HCT116 (cell line): ENCODE measurements around the gene SCAF4.

ENCODE experiments used
- CBX3 ChIP-seq: IDR thresholded peaks from 2 replicates; pipeline ENCODE4 v1.6.1; 2012; ENCODE audit warnings: low read depth
- CEBPB ChIP-seq: IDR thresholded peaks from 2 replicates; pipeline ENCODE4 v1.6.1; 2012; ENCODE audit warnings: low read depth
- EZH2 ChIP-seq: fragments of 200-600 bp; sonication (generic); IDR thresholded peaks from 2 replicates; pipeline ENCODE4 v1.6.1; 2017; ENCODE audit warnings: antibody characterized with exemption, mixed run types
- EZH2phosphoT487 ChIP-seq: fragments of 200-600 bp; IDR thresholded peaks from 2 replicates; pipeline ENCODE4 v1.6.1; 2018; ENCODE audit warnings: antibody characterized with exemption, borderline replicate concordance
- POLR2A ChIP-seq: IDR thresholded peaks from 2 replicates; pipeline ENCODE4 v1.7.0; 2011; ENCODE audit warnings: borderline replicate concordance; ENCODE audit not compliant: insufficient read depth, insufficient read length; ENCODE audit errors: extremely low read depth
- POLR2AphosphoS5 ChIP-seq: IDR thresholded peaks from 2 replicates; pipeline ENCODE4 v1.6.1; 2011; ENCODE audit warnings: mild to moderate bottlenecking, low read depth, low read length, moderate library complexity
- RAD21 ChIP-seq: IDR thresholded peaks from 2 replicates; pipeline ENCODE4 v1.6.1; 2012; ENCODE audit warnings: low read depth, mild to moderate bottlenecking
- SIN3A ChIP-seq: IDR thresholded peaks from 2 replicates; pipeline ENCODE4 v1.6.1; 2012; ENCODE audit warnings: low read depth
- SP1 ChIP-seq: IDR thresholded peaks from 2 replicates; pipeline ENCODE4 v1.6.1; 2012; ENCODE audit warnings: low read depth
- SRF ChIP-seq: IDR thresholded peaks from 2 replicates; pipeline ENCODE4 v1.6.1; 2012; ENCODE audit warnings: low read depth
- TCF7L2 ChIP-seq: IDR thresholded peaks from 2 replicates; pipeline ENCODE4 v1.7.0; 2011; ENCODE audit warnings: borderline replicate concordance, inconsistent platforms; ENCODE audit not compliant: insufficient read depth, insufficient read length; ENCODE audit errors: extremely low read depth
- ZNF274 ChIP-seq: fragments of 200-500 bp; sonication (Bioruptor generic); IDR thresholded peaks from 2 replicates; pipeline ENCODE4 v1.6.1; 2014; ENCODE audit warnings: mild to moderate bottlenecking, low read depth, low read length, inconsistent platforms
- TF ChIP-seq, protein P1 (sequence below), 3 experiments: fragments of 200-600 bp in 1 of 3; sonication (generic) in 1 of 3; IDR thresholded peaks in 2 of 3; conservative IDR thresholded peaks in 1 of 3; 2 replicates each; pipeline ENCODE4 v1.5.1; 2012 to 2017; ENCODE audit warnings: low read depth in 2 of 3, low read length in 2 of 3, antibody characterized with exemption in 1 of 3, borderline replicate concordance in 1 of 3, control low read depth in 1 of 3, mild to moderate bottlenecking in 1 of 3, mixed read lengths in 1 of 3, mixed run types in 1 of 3, moderate library complexity in 1 of 3; ENCODE audit not compliant: insufficient read depth in 1 of 3
- TF ChIP-seq, protein P2 (sequence below): IDR thresholded peaks from 2 replicates; pipeline ENCODE4 v1.6.1; 2012

DNA sequence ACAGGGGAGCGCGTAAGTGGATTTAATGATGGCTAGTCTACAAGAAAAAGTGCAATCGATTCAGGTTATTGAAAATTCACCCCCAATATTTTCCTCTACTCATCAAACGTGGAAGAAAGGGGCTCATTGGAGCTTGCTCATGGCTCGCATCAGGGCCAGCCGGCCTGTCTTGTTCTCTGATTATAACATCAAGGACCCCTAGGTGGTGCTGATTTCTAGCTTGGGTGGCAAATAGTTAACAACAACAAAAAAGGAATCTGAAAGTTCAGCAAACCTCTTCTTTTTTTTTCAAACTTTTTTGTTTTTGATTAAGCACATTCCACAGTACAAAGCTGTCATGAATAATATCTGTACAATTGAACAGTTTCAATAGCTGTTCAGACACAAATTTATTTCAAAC, 108.3 kb downstream of the SCAF4 start:
- TF ChIP-seq, protein P1, sequence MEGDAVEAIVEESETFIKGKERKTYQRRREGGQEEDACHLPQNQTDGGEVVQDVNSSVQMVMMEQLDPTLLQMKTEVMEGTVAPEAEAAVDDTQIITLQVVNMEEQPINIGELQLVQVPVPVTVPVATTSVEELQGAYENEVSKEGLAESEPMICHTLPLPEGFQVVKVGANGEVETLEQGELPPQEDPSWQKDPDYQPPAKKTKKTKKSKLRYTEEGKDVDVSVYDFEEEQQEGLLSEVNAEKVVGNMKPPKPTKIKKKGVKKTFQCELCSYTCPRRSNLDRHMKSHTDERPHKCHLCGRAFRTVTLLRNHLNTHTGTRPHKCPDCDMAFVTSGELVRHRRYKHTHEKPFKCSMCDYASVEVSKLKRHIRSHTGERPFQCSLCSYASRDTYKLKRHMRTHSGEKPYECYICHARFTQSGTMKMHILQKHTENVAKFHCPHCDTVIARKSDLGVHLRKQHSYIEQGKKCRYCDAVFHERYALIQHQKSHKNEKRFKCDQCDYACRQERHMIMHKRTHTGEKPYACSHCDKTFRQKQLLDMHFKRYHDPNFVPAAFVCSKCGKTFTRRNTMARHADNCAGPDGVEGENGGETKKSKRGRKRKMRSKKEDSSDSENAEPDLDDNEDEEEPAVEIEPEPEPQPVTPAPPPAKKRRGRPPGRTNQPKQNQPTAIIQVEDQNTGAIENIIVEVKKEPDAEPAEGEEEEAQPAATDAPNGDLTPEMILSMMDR (IDR thresholded peaks at IDR 0.05 in 2 of 3, conservative IDR thresholded peaks at IDR 0.05 in 1 of 3; ENCODE audit: borderline replicate concordance in 1 of 3, insufficient read depth in 1 of 3, low read depth in 2 of 3, low read length in 2 of 3), result peak in 2 of 3 experiments; percentile 22 to 28; a peak in 3 of 6 replicates
- no peak for TF ChIP-seq EZH2
- TF ChIP-seq POLR2AphosphoS5, result no peak
- TF ChIP-seq SP1, result no peak
- TF ChIP-seq CBX3, result no peak
- TF ChIP-seq POLR2A, result no peak
- TF ChIP-seq TCF7L2, result no peak
- no peak for TF ChIP-seq SRF
- peak; percentile 30 for TF ChIP-seq RAD21
- TF ChIP-seq ZNF274, result no peak
- TF ChIP-seq SIN3A, result no peak
- TF ChIP-seq, protein P2, sequence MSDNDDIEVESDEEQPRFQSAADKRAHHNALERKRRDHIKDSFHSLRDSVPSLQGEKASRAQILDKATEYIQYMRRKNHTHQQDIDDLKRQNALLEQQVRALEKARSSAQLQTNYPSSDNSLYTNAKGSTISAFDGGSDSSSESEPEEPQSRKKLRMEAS, result no peak
- no peak for TF ChIP-seq EZH2phosphoT487
- TF ChIP-seq CEBPB, result no peak
